Measurements from ENCODE around the gene SEMA3F.

DNA sequence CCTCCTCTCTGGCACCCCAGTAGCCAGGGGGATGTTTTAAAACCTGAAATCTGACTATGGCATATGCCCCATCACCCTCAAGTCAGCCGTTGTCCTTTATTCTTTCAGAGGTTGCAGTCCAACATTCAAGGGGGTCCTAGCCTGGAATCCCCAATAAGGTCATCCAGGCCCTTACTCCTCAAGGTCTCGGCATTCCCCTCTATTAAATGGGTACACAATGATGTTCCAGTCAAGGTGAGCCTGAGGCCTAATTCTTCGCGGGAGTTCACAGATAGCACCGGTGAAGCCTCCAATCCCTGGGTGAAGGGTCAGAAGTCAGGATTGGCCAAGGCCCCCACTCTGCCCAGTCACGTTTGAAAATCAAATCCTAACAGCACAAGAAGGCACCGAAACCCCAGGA is 8.1 kb upstream of the SEMA3F start:
- TF ChIP-seq, protein P1, sequence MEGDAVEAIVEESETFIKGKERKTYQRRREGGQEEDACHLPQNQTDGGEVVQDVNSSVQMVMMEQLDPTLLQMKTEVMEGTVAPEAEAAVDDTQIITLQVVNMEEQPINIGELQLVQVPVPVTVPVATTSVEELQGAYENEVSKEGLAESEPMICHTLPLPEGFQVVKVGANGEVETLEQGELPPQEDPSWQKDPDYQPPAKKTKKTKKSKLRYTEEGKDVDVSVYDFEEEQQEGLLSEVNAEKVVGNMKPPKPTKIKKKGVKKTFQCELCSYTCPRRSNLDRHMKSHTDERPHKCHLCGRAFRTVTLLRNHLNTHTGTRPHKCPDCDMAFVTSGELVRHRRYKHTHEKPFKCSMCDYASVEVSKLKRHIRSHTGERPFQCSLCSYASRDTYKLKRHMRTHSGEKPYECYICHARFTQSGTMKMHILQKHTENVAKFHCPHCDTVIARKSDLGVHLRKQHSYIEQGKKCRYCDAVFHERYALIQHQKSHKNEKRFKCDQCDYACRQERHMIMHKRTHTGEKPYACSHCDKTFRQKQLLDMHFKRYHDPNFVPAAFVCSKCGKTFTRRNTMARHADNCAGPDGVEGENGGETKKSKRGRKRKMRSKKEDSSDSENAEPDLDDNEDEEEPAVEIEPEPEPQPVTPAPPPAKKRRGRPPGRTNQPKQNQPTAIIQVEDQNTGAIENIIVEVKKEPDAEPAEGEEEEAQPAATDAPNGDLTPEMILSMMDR (conservative IDR thresholded peaks at IDR 0.05; ENCODE audit: low read depth, low read length), result no peak
- no peak for TF ChIP-seq EZH2 (IDR thresholded peaks at IDR 0.05; ENCODE audit: borderline replicate concordance, low read depth, low read length, poor library complexity, severe bottlenecking)

Measured in A673 (cell line).